GM21528 (cell line): Measurements from ENCODE around the gene PRR16.

Experiments used
- ATAC-seq: cut with Tn5 transposase; IDR thresholded peaks from one replicate; pipeline ENCODE4 v1.9.1; 2021; ENCODE audit warnings: mild to moderate bottlenecking, moderate library complexity; ENCODE audit not compliant: unreplicated experiment, low FRiP score

The PRR16 gene

GRCh38 chr5:120555345-120555744 lies 91.2 kb downstream of the PRR16 start:
- ATAC-seq, result no peak

- no peak for ATAC-seq
Measured at GRCh38 chr5:120564013-120564412, 99.9 kb downstream of the PRR16 start.

DNA sequence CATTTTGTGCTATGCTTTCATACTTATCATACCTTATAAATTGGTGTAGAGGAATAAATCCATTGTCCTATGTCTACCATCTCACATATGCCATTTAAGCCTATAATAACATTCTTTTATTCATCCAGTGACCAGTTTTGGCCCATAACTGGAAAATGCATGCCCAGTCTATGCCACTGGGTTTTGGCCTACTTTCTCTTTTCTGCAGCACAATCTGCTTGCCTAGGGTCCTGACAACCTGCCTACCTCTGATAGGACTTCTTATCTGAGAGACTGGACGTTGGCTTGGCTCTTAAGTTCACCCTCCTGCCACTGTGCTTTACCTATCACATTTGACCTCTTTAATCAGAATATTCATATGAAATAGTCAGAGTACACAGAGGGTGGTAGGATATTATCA lies 103.0 kb downstream of the PRR16 start:
- no peak for ATAC-seq

GRCh38 chr5:120567921-120568320 lies 103.8 kb downstream of the PRR16 start:
- ATAC-seq, result no peak

DNA sequence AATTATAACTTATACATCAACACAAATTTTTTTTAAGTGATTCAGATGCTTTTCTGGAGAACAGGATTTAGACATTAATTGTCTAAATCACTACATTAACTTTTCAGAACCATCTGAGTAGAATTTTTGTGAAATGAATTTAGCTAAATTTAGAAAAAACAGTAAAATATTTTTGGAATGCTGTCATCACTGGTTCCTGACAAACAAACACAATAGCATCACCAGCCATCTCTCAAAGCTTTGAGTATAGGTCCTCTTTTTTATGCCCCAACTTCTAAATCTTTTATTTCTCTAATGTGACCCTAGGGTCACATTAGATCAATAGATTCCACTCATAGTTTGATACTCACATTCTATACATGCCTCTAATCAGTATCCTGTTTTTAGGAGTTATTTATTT lies 104.6 kb downstream of the PRR16 start:
- no peak for ATAC-seq

- ATAC-seq, result no peak
Measured at GRCh38 chr5:120576588-120576987, 112.5 kb downstream of the PRR16 start.

DNA sequence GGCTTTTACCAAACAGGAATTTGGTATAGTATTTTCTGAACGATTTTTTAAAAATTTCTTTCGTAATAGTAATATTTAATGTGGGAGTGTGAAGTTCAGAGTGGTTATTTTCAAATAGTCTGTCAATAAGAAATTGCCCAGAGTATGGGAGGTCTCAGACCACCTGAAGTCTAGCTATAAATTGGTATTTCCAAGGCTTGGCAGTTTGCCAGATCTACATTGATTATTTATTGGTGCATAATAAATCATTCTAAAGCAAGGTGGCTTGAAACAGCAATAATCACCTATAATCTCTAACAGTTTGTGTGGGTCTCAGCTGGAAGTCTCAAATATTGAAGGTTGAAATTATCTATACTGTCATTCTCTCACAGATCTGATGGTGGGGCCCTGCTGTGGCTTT lies 118.5 kb downstream of the PRR16 start:
- ATAC-seq, result no peak

GRCh38 chr5:120586646-120587045 lies 122.5 kb downstream of the PRR16 start:
- no peak for ATAC-seq

DNA sequence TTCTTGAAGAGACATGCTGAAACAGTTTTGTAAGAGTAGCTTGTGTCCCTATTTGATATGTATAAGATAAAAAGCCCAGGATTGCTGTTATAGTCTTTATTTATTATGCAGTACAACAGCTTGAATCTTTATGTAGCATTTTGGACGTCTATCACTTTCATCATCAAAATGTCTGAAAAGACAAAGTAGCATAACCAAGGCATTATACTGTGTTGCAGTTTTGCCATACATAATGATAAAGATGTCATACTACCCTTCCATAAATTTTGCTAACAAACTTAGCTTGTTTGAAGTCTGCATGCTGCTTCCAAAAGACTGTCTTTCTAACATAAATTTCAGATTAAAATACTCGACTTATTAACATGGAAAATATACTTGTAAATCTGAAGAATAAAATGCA lies 127.8 kb downstream of the PRR16 start:
- no peak for ATAC-seq

GRCh38 chr5:120599576-120599975 lies 135.5 kb downstream of the PRR16 start:
- ATAC-seq, result no peak

DNA sequence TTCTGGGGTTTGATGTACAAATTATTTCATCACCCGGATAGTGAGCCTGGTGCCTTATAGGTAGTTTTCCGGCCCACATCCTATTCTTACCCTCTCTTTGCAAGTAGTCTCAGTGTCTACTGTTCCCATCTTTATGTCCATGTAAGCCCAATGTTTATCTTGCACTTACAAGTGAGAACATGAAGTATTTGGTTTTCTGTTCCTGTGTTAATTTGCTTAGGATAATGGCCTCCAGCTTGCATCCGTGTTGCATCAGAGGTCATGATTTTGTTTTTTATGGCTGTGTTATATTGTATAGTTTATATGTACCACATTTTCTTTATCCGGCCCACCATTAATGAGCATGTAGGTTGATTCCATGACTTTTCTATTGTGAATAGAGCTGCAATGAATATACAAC lies 136.5 kb downstream of the PRR16 start:
- ATAC-seq, result no peak

- ATAC-seq, result no peak
Measured at GRCh38 chr5:120602033-120602432, 137.9 kb downstream of the PRR16 start.

DNA sequence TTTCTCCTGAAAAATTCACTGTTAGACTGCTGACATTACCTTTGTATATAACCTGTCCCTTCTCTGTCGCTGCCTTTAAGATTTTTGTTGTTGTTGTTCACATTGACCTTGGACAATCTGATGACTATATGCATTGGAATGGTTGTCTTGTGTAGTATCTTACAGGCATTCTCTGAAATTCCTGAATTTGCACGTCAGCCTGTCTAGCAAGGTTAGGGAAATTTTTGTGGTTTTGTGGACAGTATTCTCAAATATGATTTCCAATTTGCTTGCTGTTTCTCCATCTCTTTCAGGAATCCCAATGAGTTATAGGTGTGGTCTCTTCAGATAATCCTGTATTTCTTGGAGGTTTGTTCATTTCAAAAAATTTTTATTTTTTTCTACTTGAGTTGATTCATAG lies 140.8 kb downstream of the PRR16 start:
- ATAC-seq, result no peak

DNA sequence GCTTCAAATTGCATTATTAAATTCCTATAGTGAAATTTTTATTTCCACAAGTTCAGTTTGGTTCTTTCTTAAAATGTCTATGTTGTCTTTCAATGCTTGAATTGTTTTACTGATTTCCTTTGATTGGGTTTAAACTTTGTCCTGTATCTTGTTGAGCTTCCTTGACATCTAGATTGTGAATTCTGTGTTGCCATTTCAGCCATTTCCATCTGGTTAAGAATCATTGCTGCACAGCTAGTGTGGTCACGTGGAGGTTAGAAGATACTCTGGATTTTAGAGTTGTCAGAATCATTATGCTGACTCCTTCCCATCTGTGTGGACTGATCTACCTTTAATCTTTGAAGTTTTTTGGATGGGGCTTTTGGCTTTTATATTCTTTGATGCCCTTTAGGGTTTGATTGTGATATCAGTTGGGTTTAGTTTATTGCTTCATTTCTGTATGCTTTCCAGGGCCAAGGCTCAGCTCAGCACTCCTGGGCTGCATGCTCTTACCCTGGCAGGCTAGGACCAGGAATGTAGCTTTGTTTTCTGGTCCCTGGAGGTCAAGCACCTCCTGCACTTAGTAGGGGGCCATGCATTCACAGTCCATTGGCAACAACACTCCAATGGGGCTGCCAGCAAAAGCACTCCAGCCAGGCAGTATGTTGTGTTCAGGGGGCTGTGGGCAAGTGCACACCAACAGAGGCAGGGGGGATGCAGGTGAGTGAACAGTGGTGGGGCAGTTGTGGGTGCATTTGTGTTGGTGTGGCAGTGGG lies 141.4 kb downstream of the PRR16 start:
- ATAC-seq, result no peak

GRCh38 chr5:120609570-120609969 lies 145.5 kb downstream of the PRR16 start:
- ATAC-seq, result no peak

- no peak for ATAC-seq
Measured at GRCh38 chr5:120610145-120610544, 146.0 kb downstream of the PRR16 start.

- no peak for ATAC-seq
Measured at GRCh38 chr5:120613729-120614128, 149.6 kb downstream of the PRR16 start.

DNA sequence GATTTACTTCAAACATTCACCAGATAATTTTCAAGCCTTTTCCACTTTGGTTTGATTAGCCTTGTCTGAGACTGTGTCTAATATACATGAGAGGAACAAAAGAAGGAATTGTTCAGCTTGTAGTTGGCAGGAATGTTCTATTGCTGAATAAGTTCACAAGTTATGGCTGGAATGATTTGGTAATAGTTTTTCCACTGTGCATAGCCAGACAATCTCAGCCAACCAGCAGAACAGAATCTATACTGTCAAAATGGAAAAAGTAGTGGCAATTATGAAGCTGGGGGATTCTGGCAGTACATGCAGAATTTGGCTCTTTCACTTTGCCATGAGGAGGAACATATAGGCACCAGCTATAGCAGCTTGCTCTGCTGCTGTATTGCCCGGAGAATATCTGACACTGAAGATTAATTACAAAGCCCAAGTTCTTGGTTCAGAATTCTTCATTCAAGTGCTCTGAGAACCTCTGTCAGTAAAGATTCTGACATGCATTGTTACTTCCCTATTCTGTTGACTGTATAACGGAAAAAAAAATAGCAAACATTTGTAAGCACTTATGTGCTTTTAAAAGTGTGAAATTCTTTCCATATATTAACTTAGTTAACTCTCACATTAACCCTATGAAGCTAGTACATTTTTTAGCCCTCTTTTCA lies 150.6 kb downstream of the PRR16 start:
- no peak for ATAC-seq

DNA sequence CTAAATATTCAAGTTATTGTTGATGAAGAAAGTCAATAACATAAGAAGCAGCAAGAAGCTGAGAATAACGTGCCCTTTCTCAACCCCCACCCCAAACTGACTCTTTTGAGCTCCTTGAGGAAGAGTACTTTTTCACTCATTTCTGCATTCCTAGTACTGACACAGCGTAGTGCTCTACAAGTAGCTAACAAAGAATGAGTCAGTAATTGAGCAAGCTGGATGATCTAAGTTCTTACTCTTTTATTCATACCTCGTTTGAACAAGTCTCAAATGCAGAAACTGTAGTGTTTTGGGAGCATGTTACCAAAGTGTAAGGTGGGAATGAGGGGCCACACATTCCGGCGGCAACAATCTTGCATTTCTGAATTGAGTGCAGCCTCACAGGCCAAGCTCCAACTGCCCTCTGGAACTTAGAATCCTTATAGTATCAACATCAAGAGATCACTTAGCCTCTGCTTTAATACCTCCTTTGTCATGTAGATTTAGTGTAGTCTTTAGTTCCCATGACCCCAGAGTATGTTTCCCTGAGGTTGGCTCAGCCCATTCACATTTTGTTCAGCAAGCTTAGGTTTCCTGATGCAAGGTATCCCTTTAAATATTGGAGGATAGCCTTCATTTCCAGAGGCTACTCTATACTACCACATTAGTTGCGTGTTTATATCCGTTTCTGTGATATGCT lies 152.0 kb downstream of the PRR16 start:
- no peak for ATAC-seq

DNA sequence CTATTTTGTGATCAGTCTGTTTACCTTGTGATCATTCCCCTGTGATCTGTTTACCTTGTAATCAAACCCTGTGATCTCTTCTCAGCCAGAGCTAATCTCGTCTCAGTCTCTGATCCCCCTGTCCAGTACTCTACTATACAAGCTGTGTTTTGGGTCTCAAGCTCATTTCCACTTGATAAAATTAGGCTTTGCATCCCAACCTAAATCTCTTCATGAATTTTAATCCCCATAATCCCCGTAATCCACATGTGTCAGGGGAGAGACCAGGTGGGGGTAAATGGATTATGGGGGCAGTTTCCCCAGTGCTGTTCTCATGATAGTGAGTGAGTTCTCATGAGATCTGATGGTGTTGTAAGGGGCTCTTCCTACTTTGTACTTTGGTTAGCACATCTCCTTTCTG lies 157.2 kb downstream of the PRR16 start:
- no peak for ATAC-seq

DNA sequence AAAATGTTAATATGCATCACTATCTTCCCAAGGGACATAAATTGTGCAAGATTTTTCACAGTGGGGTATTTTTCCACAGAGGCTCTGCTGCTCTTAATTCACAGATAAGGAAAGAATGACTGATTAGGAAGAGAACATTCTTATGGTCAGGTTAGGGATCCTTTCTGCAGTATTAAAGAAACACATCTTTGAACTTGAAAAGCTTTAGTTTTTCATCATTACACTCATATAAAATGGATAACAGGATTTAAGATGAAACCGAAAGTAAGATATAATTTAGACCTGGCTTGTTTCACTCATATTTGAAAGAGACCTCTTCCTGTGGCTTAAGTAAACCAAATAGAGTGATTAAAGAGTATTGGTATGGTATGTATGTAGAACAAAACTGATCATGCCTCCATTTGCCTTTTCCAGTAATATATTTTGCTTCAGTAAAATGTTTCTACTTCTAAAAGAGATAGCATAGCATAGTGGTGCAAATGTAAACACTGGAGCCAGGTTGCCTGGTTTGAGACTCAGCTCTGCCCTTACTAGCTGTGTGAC lies 160.0 kb downstream of the PRR16 start:
- ATAC-seq, result no peak
